ENCODE results near the gene COL23A1. TPM values are rescaled to one million over a fixed set of nuclear protein-coding genes. Genes with fewer than 3 reads are reported as not detected.

The COL23A1 gene
- total RNA-seq, 2 experiments from 2014 or later: 0.11 TPM; not detected in 1

GRCh38 chr5:178332210-178332641, 258.0 kb downstream of the COL23A1 start:
- ChIA-PET POLR2A (no interaction called here), CTCF (no interaction called here)
- intact Hi-C loops (cut with micrococcal nuclease): no loop called here

GRCh38 chr5:178331491-178331996, 258.6 kb downstream of the COL23A1 start:
- peaks cover 5% of the 10 kb centered on the region for H3K4me1 Mint-ChIP-seq (ENCODE audit: low read depth)
- ChIA-PET CTCF (no interaction called here), POLR2A (no interaction called here)
- H3K9me3 Mint-ChIP-seq: no peaks in the 10 kb centered on the region
- H3K36me3 Mint-ChIP-seq (ENCODE audit: low read depth): no peaks in the 10 kb centered on the region
- no peak for DNase-seq
- H3K27me3 Mint-ChIP-seq: no peaks in the 10 kb centered on the region
- ATAC-seq: no peak
- H3K27ac Mint-ChIP-seq: no peak overlapping the region
- no peak overlapping the region for H3K4me3 Mint-ChIP-seq
- intact Hi-C loops (cut with micrococcal nuclease): no loop called here
- no peak for TF ChIP-seq CTCF (IDR thresholded peaks at IDR 0.05)

More at GRCh38 chr5:178332210-178332641, 258.0 kb downstream of the COL23A1 start:
- no peaks in the 10 kb centered on the region for H3K27me3 Mint-ChIP-seq
- DNase-seq (no peak), ATAC-seq (no peak)
- peaks cover 5% of the 10 kb centered on the region for H3K4me1 Mint-ChIP-seq (ENCODE audit: low read depth)
- no peaks in the 10 kb centered on the region for H3K9me3 Mint-ChIP-seq
- H3K4me3 Mint-ChIP-seq: no peak overlapping the region
- H3K36me3 Mint-ChIP-seq (ENCODE audit: low read depth): no peaks in the 10 kb centered on the region
- no peak overlapping the region for H3K27ac Mint-ChIP-seq
- TF ChIP-seq CTCF (IDR thresholded peaks at IDR 0.05): no peak

GRCh38 chr5:178330791-178331404, 259.3 kb downstream of the COL23A1 start:
- H3K27ac Mint-ChIP-seq: peak overlapping the region; percentile 60
- no peak overlapping the region for H3K4me3 Mint-ChIP-seq
- peak; percentile 52 for DNase-seq
- ATAC-seq: peak; percentile 97
- no peaks in the 10 kb centered on the region for H3K9me3 Mint-ChIP-seq
- CTCF ChIA-PET: no interaction called here
- peaks cover 1% of the 10 kb centered on the region for H3K27me3 Mint-ChIP-seq
- no peak for TF ChIP-seq CTCF (IDR thresholded peaks at IDR 0.05)
- POLR2A ChIA-PET: interaction anchor here (0.9 kb wide), 2 partner anchors 10 to 539 kb away, joined by 3 read pairs; no protein-coding TSS in a partner anchor
- peaks cover 5% of the 10 kb centered on the region for H3K4me1 Mint-ChIP-seq (ENCODE audit: low read depth)
- intact Hi-C loops (cut with micrococcal nuclease): no loop called here
- no peaks in the 10 kb centered on the region for H3K36me3 Mint-ChIP-seq (ENCODE audit: low read depth)

GRCh38 chr5:178328826-178329730, 261.1 kb downstream of the COL23A1 start:
- Mint-ChIP-seq H3K4me1 (ENCODE audit: low read depth) (peaks cover 5% of the 10 kb centered on the region), H3K4me3 (no peak overlapping the region), H3K36me3 (ENCODE audit: low read depth) (no peaks in the 10 kb centered on the region), H3K27ac (no peak overlapping the region), H3K27me3 (peaks cover 1% of the 10 kb centered on the region), H3K9me3 (no peaks in the 10 kb centered on the region)
- no peak for ATAC-seq
- intact Hi-C loops (cut with micrococcal nuclease): no loop called here
- no peak for TF ChIP-seq CTCF (IDR thresholded peaks at IDR 0.05)
- no peak for DNase-seq
- ChIA-PET POLR2A (no interaction called here), CTCF (no interaction called here)
